ENCODE results near the gene SCARB1. TPM values are rescaled to one million over a fixed set of nuclear protein-coding genes. Genes with fewer than 3 reads are reported as not detected.
"Not testable (repeated sequence)": the region's sequence is repeated elsewhere in the genome, so short reads cannot be mapped to it uniquely, and the experiment has no call there.

The SCARB1 gene
- total and polyA plus RNA-seq, 2 donors (not counting 3 experiments of a cell fraction or from before 2014, with no cell fraction given) = 125 to 141 TPM

- BruUV-seq (replicated peaks) = no TSS peak
- Histone ChIP-seq H3K79me2 (ENCODE audit: control insufficient read depth, insufficient read depth, low read length) (no peaks in the 10 kb centered on the region), H3K27me3 (ENCODE audit: control insufficient read depth in 2 of 2, insufficient read depth in 2 of 2, low read length in 2 of 2) (no peaks in the 10 kb centered on the region), H3K4me2 (ENCODE audit: insufficient read depth, low read length) (no peak overlapping the region), H3K9ac (replicated peaks; ENCODE audit: extremely low read depth, insufficient read depth, low read length) (no peak overlapping the region), H3K4me3 (replicated peaks in 1 of 3; ENCODE audit: insufficient read depth in 1 of 3, low read depth in 1 of 3, low read length in 3 of 3) (no peak overlapping the region), H3K9me1 (replicated peaks; ENCODE audit: control insufficient read depth, extremely low read depth, insufficient read depth, low read length) (no peaks in the 10 kb centered on the region), H2AFZ (ENCODE audit: low read depth, low read length) (no peak overlapping the region), H3K9me3 (replicated peaks; ENCODE audit: control insufficient read depth, insufficient read depth, low read length) (no peaks in the 10 kb centered on the region), H3K36me3 (ENCODE audit: control insufficient read depth in 2 of 2, extremely low read depth in 1 of 2, insufficient read depth in 2 of 2, low read length in 2 of 2) (no peaks in the 10 kb centered on the region), H3K27ac (ENCODE audit: insufficient read depth, low read depth, low read length) (no peak overlapping the region), H4K20me1 (replicated peaks; ENCODE audit: control insufficient read depth, extremely low read depth, insufficient read depth, low read length) (no peaks in the 10 kb centered on the region), H3K4me1 (ENCODE audit: control insufficient read depth, extremely low read depth, insufficient read depth, low read length) (peaks cover 9% of the 10 kb centered on the region)
- CTCF ChIA-PET = interaction anchor here (0.6 to 2.8 kb wide), 4 partner anchors 38 to 871 kb away, joined by 3 to 8 read pairs (median 4); no protein-coding TSS in a partner anchor
- FAIRE-seq (no peak), DNase-seq (ENCODE audit: low read depth, low spot score) (no peak)
- no peak for TF ChIP-seq EZH2 (IDR thresholded peaks at IDR 0.05; ENCODE audit: borderline replicate concordance, low read depth, low read length, severe bottlenecking)
- no peak for TF ChIP-seq POLR2A (IDR thresholded peaks at IDR 0.05; ENCODE audit: low read depth, low read length)
- no peak for TF ChIP-seq JUN (IDR thresholded peaks at IDR 0.05; ENCODE audit: borderline replicate concordance, insufficient read depth, insufficient read length, low read depth)
- no peak for TF ChIP-seq CTCF (IDR thresholded peaks at IDR 0.05; ENCODE audit: extremely low read depth in 1 of 2, insufficient read depth in 1 of 2, low read depth in 1 of 2, low read length in 2 of 2)
- no peak for TF ChIP-seq POLR2AphosphoS5 (IDR thresholded peaks at IDR 0.05; ENCODE audit: insufficient read depth, low read depth, low read length)
- TF ChIP-seq FOS (IDR thresholded peaks at IDR 0.05; ENCODE audit: borderline replicate concordance, insufficient read depth, low read length) = no peak
- no peak for TF ChIP-seq MAX (IDR thresholded peaks at IDR 0.05; ENCODE audit: insufficient read depth, insufficient read length)
- no peak for TF ChIP-seq MYC (IDR thresholded peaks at IDR 0.05; ENCODE audit: low read depth, low read length)
- TF ChIP-seq GATA2 (IDR thresholded peaks at IDR 0.05; ENCODE audit: insufficient read depth, insufficient read length, low read depth, low read length) = no peak
- dilution Hi-C loops (cut with MboI; ENCODE audit: extremely low pct_ligation_motif_present, low sequenced_read_pairs) = no loop called here
- intact Hi-C loops (cut with micrococcal nuclease) = no loop called here
- POLR2A ChIA-PET = no interaction called here
Observed at GRCh38 chr12:124901003-124901402, 37.3 kb upstream of the SCARB1 start.

DNA sequence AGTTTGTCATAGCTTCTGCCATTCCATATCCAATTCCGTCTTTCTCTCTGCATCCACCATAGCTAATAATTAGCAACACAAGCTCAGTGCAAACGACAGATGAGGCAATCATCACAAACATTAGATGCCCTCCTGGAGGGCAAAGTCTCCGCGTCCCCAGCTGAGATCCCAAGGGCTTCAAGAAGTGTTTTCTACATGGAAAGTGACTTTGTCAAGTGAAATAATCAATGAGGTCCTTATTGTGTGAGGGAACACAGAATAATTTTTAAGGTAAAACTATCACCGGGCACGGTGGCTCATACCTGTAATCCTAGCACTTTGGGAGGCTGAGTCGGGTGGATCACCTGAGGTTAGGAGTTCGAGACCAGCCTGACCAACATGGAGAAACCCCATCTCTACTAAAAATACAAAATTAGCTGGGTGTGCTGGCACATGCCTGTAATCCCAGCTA is 36.7 kb upstream of the SCARB1 start:
- H2AFZ ChIP-seq (ENCODE audit: low read depth, low read length); H3K9ac ChIP-seq (replicated peaks; ENCODE audit: extremely low read depth, insufficient read depth, low read length); H3K9me3 ChIP-seq (replicated peaks; ENCODE audit: control insufficient read depth, insufficient read depth, low read length); dilution Hi-C loops (cut with MboI; ENCODE audit: extremely low pct_ligation_motif_present, low sequenced_read_pairs); FAIRE-seq; H3K36me3 ChIP-seq (ENCODE audit: control insufficient read depth in 2 of 2, extremely low read depth in 1 of 2, insufficient read depth in 2 of 2, low read length in 2 of 2); H3K4me2 ChIP-seq (ENCODE audit: insufficient read depth, low read length); H3K4me3 ChIP-seq (replicated peaks in 1 of 3; ENCODE audit: insufficient read depth in 1 of 3, low read depth in 1 of 3, low read length in 3 of 3); intact Hi-C loops (cut with micrococcal nuclease); H3K4me1 ChIP-seq (ENCODE audit: control insufficient read depth, extremely low read depth, insufficient read depth, low read length); H3K9me1 ChIP-seq (replicated peaks; ENCODE audit: control insufficient read depth, extremely low read depth, insufficient read depth, low read length); H3K27me3 ChIP-seq (ENCODE audit: control insufficient read depth in 2 of 2, insufficient read depth in 2 of 2, low read length in 2 of 2); DNase-seq (ENCODE audit: low read depth, low spot score); BruUV-seq (replicated peaks); H3K79me2 ChIP-seq (ENCODE audit: control insufficient read depth, insufficient read depth, low read length); H4K20me1 ChIP-seq (replicated peaks; ENCODE audit: control insufficient read depth, extremely low read depth, insufficient read depth, low read length); H3K27ac ChIP-seq (ENCODE audit: insufficient read depth, low read depth, low read length): not testable (repeated sequence)
- ChIA-PET POLR2A (interaction anchor here (0.7 kb wide), 1 partner anchor 41 kb away, joined by 4 read pairs; no protein-coding TSS in a partner anchor), CTCF (interaction anchor here (1.0 to 2.8 kb wide), 3 partner anchors 38 to 126 kb away, joined by 3 to 8 read pairs (median 4); no protein-coding TSS in a partner anchor)
